IPS-11a (cell line): ENCODE results near the gene STC2.
"Not testable (repeated sequence)": the region's sequence is repeated elsewhere in the genome, so short reads cannot be mapped to it uniquely, and the experiment has no call there.

Experiments
- H3K4me3 ChIP-seq: one replicate; pipeline ENCODE4 v1.5.1; 2013; ENCODE audit warnings: low read depth, low read length, control low read depth

Gene STC2

GRCh38 chr5:173296737-173297676 is 31.2 kb downstream of the STC2 start:
- H3K4me3 ChIP-seq, result no peak overlapping the region

DNA sequence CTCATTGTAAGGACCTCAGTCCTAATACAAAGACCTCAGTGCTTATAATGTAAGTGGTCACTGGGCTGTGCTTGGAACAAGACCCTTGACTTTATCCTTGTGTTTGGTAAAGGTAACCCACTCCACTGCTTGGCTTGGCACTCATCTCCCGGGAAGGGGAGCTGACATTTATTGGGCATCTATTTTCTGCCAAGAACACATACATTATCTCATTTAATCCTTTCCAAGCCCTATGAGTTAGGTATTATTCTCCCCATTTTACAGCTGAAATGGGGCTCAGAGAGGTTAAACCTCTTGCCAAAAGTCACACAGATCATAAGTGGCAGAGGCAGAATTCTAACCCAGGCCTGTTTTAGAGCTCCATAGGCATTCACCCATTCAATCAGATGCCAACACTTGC is 32.4 kb downstream of the STC2 start:
- H3K4me3 ChIP-seq, result no peak overlapping the region

DNA sequence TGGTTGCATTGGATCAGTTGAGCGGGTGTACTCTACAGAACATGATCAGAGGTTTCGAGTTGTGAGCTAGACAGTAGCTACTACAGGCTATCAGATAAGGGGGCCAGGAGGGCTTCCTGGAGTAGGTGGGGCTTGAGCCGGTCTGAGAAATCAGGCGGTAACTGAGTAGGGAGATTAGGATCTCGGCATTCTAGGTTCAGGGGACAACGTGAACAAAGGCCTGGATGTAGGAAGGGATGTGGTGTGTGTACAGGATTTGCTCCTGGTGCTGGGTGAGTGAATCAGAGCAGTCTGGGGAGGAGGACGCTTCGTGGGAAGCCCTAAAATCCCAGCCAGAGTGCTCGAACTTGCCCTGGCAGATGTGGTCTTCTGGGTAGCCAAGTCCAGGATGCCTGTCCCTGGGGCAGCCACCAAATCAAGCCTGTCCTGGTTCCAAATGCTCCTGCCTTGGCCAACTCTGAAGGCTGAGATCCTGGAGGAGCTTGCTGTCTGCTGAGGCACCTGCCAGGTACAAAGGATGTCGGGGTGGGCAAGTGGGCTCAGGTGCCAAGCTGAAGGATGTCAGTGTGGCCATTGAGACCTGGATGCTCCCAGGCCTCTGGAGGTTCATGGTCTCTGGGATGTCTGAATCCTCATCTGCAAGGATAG is 33.4 kb downstream of the STC2 start:
- no peak overlapping the region for H3K4me3 ChIP-seq

DNA sequence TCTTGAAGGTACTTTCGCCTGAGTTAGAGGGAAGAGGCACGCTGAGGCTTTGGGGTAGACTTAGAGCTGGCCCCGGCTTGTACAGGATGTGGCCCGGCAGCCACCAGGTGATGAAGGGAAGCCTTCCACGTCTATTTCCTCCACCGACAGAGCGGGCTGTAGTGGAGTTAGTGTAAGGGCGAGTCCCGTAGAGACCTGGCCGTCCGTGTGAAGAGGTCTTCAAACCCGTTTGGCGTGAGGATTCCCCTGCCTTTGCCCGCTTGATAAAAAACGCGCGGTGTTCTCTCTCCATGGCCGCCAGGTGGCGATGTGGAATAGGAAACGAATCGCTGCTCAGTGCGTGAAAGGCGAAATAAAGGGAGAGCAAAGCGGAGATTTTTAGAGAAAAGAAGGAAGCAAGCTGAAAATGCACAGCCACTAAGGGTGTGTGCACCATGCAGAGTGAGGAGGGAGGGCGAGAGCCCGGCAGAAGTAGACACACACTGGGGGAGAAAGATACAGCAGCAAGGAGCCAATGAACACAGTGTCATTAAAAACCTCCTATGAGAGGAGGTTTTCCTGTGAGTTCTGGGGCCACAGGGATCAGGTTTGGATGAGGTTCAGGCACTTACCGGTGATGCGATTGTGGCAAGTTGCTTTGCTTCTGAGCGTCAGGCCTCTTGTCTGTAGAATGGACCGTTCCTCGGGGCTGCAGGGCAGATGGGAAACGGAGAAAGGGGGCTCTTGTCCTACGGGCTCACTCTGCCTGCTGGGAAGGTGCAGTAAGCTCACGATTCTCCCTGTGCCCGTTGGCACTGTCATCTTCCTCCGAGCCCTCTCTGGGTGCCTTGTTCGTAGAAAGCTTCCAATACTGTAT is 34.2 kb downstream of the STC2 start:
- H3K4me3 ChIP-seq, result no peak overlapping the region

- H3K4me3 ChIP-seq, result no peak overlapping the region
Measured at GRCh38 chr5:173291722-173292658, 36.2 kb downstream of the STC2 start.

GRCh38 chr5:173290477-173291131 is 37.6 kb downstream of the STC2 start:
- H3K4me3 ChIP-seq, result no peak overlapping the region

GRCh38 chr5:173289372-173289771 is 38.8 kb downstream of the STC2 start:
- H3K4me3 ChIP-seq, result no peak overlapping the region

DNA sequence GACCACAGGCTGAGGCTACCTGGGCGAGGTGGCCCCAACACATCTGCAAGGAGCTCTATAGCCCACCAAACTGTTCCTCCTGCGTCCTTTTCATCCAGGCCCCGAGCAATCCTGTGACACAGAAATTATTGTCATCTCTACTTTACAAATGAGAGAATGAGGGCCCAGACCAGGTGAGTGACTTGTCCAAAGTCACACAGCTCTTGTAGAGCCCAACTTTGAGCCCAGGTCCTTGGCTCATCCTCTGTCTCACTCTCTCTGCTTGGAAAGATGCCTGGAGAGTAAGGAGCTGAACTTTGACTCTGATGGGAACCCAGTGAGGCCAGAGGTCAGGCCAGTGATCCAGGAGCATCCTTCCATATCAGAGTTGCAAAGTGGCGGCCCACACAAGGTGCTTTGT is 39.6 kb downstream of the STC2 start:
- H3K4me3 ChIP-seq, result no peak overlapping the region

GRCh38 chr5:173287086-173287485 is 41.1 kb downstream of the STC2 start:
- no peak overlapping the region for H3K4me3 ChIP-seq

DNA sequence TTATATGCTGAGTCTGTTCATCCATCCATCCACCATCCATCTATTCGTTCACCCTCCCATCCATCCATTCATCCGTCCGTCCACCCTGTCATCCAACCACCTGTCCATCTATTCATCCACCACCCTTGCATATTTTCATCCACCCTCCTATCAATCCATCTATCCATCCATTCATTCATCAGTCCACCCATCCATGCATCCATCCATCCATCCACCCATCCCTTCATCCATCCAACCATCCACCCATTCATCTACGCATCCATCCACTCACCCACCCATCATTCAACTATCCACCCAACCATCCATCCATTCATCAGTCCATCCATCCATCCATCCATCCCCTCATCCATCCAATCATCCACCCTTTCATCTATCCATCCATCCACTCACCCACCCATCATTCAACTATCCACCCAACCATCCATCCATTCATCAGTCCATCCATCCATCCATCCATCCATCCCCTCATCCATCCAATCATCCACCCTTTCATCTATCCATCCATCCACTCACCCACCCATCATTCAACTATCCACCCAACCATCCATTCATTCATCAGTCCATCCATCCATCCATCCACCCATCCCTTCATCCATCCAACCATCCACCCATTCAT is 43.8 kb downstream of the STC2 start:
- not testable (repeated sequence) for H3K4me3 ChIP-seq

GRCh38 chr5:173283318-173284288 is 44.6 kb downstream of the STC2 start:
- no peak overlapping the region for H3K4me3 ChIP-seq

DNA sequence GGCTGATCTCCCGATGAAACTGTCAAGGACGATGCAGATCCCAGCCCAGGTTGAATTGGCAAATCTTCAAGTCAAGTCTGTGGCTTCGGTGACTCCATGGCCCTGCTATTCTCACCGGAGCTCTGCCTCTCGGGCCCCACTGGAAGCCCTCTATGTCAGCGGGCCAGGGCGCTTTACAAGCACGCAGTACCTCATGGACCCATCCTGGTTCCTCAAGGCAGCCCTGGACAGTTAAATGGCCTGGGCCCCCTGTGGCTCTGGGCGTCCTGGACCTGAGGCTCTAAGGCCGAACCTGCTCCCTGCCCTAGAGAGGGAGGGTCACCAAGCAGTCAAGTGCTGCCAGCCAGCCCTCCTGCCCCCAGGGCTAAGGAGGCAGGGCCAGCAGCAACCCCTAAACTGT is 45.3 kb downstream of the STC2 start:
- H3K4me3 ChIP-seq, result no peak overlapping the region

DNA sequence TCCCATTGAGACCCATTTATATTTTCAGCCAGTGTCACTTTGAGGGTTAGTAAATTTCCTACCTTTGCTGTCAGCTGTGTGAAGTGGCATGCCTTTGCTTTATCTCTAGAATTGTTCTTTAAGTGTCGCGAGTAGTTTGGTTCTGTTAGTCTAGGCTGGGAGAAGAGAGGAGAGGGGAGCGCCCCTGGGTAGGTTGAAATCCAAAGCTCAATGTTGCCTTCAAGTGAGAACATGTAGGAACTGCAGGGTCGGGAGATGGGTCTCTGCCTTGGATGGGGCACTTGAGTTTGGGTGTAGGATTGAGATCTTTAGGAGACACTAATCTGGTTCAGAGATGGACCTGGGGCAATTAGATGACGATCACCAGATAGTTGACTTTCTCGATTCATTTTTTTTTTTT is 46.3 kb downstream of the STC2 start:
- no peak overlapping the region for H3K4me3 ChIP-seq

DNA sequence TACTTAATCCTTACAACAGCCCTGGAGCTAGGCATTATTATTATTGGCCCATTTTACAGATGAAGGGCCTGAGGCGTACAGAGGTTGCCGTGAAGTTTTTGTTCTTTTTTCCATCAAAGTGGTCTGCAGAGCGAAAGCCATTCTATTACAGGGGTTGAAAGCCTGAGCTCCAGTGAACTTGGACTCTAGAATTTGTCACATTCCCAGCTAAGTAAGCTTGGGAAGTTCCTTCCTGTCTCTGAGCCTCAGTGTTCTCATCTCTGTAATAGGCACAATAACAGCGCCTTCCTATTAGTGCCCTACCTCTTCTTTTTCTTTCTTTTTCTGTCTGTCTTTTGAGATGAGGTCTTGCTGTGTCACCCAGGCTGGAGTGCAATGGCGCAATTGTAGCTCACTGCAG is 49.0 kb downstream of the STC2 start:
- H3K4me3 ChIP-seq, result no peak overlapping the region

GRCh38 chr5:173278641-173279040 is 49.6 kb downstream of the STC2 start:
- H3K4me3 ChIP-seq, result no peak overlapping the region

GRCh38 chr5:173278172-173278571 is 50.0 kb downstream of the STC2 start:
- no peak overlapping the region for H3K4me3 ChIP-seq

DNA sequence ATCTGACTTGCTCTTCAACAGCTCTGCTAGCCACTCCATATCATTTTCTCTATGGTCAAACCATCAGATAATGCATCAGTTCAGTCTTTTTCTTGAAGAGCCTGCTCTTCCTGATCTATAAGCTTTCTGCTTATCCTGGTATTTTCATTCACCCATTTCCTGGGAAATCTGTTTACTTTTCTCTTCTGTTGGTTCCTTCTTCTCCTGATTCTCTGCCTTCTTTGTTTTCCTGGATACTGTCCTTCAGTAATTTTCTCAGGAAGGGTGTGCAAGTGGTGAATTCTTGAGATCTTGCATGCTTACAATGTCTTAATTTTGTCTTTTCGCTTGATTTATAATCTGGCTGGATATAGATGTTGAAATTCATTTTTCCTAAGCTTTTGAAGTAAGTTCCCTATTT is 53.4 kb downstream of the STC2 start:
- no peak overlapping the region for H3K4me3 ChIP-seq

DNA sequence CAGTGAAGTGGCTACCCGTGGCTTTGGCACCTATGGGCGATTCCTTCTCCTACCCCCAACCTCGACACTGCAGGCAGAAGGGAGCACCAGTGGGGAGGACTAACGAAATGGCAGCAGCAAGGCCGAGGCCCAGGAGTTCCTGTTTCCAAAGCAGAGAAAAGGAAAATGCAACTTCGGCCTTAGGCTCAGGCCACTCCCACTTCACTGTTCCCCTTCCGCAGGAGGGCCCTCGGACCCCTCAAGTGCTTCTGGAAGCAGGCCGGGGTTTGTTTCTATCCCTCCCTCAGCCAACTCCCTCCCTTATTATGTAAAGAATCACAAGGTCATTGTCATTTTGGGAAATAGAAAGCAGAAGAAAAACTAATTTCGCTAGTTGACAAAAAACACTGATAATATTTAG is 56.8 kb downstream of the STC2 start:
- H3K4me3 ChIP-seq, result no peak overlapping the region
